Small intestine (tissue), 7 donors: Measurements from ENCODE around the gene HORMAD1. TPM values are rescaled to one million over a fixed set of nuclear protein-coding genes. Genes with fewer than 3 reads are reported as not detected.

Source experiments
- DNase-seq, 2 donors: peaks; one replicate each; pipeline versions ENCODE4 v3.0.0 to v3.0.0-alpha.2; 2013
- FAIRE-seq: peaks from 2 replicates; lab custom pipeline; 2012; peaks lifted over from hg19 to GRCh38; lab: Jason Lieb, UNC
- H3K27ac ChIP-seq, 3 donors: one replicate each; pipeline ENCODE4 v1.5.1; 2013; ENCODE audit warnings: low read length in 2 of 3, mild to moderate bottlenecking in 2 of 3, control low read depth in 1 of 3, inconsistent platforms in 1 of 3, low read depth in 1 of 3, moderate library complexity in 1 of 3
- H3K27me3 ChIP-seq, 3 donors: one replicate each; pipeline ENCODE4 v1.6.1; 2013; ENCODE audit warnings: low read length in 3 of 3, inconsistent platforms in 1 of 3; ENCODE audit not compliant: control insufficient read depth in 3 of 3, insufficient read depth in 3 of 3
- H3K36me3 ChIP-seq, 3 donors: one replicate each; pipeline ENCODE4 v1.6.1; 2013; ENCODE audit warnings: low read length in 3 of 3, inconsistent platforms in 1 of 3, low read depth in 1 of 3, mild to moderate bottlenecking in 1 of 3, moderate library complexity in 1 of 3; ENCODE audit not compliant: control insufficient read depth in 3 of 3, insufficient read depth in 2 of 3
- H3K4me1 ChIP-seq, 3 donors: one replicate each; pipeline ENCODE4 v1.6.1; 2013; ENCODE audit warnings: low read length in 2 of 3, inconsistent platforms in 1 of 3, low read depth in 1 of 3, mild to moderate bottlenecking in 1 of 3, moderate library complexity in 1 of 3; ENCODE audit not compliant: control insufficient read depth in 3 of 3, insufficient read depth in 2 of 3
- H3K4me3 ChIP-seq, 3 donors: one replicate each; pipeline ENCODE4 v1.5.1; 2013; ENCODE audit warnings: low read length in 3 of 3, control low read depth in 1 of 3, inconsistent platforms in 1 of 3, low read depth in 1 of 3, mild to moderate bottlenecking in 1 of 3, moderate library complexity in 1 of 3
- H3K9me3 ChIP-seq, 2 donors: one replicate each; pipeline ENCODE4 v1.6.1; 2013; ENCODE audit warnings: low read depth in 1 of 2, low read length in 1 of 2; ENCODE audit not compliant: control insufficient read depth in 2 of 2, insufficient read depth in 1 of 2
- WGBS, 3 donors: extraction: QIAGEN DNeasy Blood & Tissue Kit; methylation state at CpG; one replicate each; pipeline ENCODE4 v1.1.7; 2013; 5-methylcytosine and 5-hydroxymethylcytosine counted together
- polyA plus RNA-seq, 4 donors: library from polyadenylated mRNA; stranded (reverse) in 3 of 4; unstranded in 1 of 4; fragments of 200-250 nt in 3 of 4; fragments of 120-200 nt in 1 of 4; gene quantifications; one replicate each; pipeline versions ENCODE4 v1.2.1 to v1.2.3, GENCODE V29; 2013
- donor health status: healthy with polysubstance abuse.
- donor health status: control.
- donor health status: control.
- donor health status: Bipolar disorder and iron deficiency.
- donor health status: healthy.

The HORMAD1 gene
- polyA plus RNA-seq, 4 donors, result 0.07 TPM; not detected in 2

DNA sequence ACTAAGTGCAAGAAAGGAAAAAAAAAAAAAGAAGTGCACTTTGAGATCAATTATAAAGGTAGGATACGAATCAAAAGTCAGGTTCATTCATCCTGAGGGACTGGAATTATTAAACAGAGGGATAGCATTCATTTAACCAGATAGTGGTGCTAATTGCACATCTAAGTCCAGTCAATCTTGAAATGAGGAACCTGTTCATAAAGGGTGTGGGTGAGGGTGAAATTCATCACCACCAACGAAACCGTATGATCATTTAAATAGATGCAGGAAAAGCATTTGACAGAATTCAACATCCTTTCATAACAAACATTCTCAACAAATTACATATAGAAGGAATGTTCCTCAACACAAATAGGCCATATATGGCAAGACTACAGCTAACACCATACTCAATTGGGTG is 39.3 kb upstream of the HORMAD1 start:
- H3K9me3 ChIP-seq, result peaks cover 0 to 10% of the 10 kb centered on the region in 2 donors
- FAIRE-seq (no peak), DNase-seq (no peak)
- peaks cover 0 to 2% (median 0%) of the 10 kb centered on the region in 3 donors for H3K4me1 ChIP-seq
- H3K36me3 ChIP-seq, result peaks cover 0 to 3% (median 0%) of the 10 kb centered on the region in 3 donors
- H3K4me3 ChIP-seq, result no peak overlapping the region
- WGBS, 3 donors, result 75 to 85% (median 85%) methylated on average over 3 of the region's 3 CpGs
- no peak overlapping the region for H3K27ac ChIP-seq
- no peaks in the 10 kb centered on the region for H3K27me3 ChIP-seq

DNA sequence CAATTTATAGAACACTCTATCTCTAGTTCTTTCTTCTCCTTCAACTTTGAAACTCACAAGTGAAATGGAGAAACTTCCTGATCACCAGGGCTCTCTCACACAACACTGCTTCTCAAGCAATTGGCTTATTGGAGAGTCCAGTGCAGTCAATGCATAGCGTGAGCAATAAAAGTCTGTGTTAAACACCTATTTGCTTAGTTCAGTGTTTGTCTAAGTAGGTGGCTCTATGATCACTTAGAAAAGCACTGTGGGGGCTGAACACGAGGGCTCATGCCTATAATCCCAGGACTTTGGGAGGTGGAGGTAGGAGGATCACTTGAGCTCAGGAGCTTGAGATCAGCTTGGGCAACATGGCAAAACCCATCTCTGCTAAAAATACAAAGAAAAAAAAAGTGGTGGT is 32.7 kb upstream of the HORMAD1 start:
- Histone ChIP-seq H3K4me1 (no peaks in the 10 kb centered on the region), H3K36me3 (peaks cover 4 to 19% (median 6%) of the 10 kb centered on the region in 3 donors), H3K27me3 (no peaks in the 10 kb centered on the region), H3K4me3 (no peak overlapping the region), H3K27ac (no peak overlapping the region), H3K9me3 (no peaks in the 10 kb centered on the region)
- WGBS, 3 donors, result 72 to 87% (median 82%) methylated on average over 2 of the region's 2 CpGs
- DNase-seq (peak in 1 of 2 donors; percentile 42), FAIRE-seq (no peak)

DNA sequence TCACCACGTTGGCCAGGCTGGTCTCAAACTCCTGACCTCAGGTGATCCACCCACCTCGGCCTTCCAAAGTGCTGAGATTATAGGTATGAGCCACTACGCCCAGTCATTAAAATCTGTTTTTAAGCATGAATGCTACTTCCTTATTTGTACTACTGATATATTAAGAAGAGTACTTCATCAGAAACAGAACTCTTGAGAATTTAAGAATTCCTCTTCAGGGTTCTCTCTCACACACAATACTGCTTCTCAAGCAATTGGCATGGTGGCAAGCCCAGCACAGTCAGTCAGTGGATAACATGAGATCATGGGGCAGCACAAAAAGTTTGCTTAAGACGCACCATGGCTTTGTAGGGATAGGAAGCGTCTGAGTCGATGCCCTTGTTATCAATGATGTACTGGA is 30.7 kb upstream of the HORMAD1 start:
- H3K27ac ChIP-seq, result no peak overlapping the region
- 87 to 96% (median 95%) methylated on average over 5 to 6 of the region's 6 CpGs for WGBS, 3 donors
- FAIRE-seq, result no peak
- no peaks in the 10 kb centered on the region for H3K9me3 ChIP-seq
- H3K27me3 ChIP-seq, result no peaks in the 10 kb centered on the region
- no peak for DNase-seq
- H3K36me3 ChIP-seq, result peaks cover 4 to 19% (median 16%) of the 10 kb centered on the region in 3 donors
- H3K4me1 ChIP-seq, result no peaks in the 10 kb centered on the region
- no peak overlapping the region for H3K4me3 ChIP-seq

DNA sequence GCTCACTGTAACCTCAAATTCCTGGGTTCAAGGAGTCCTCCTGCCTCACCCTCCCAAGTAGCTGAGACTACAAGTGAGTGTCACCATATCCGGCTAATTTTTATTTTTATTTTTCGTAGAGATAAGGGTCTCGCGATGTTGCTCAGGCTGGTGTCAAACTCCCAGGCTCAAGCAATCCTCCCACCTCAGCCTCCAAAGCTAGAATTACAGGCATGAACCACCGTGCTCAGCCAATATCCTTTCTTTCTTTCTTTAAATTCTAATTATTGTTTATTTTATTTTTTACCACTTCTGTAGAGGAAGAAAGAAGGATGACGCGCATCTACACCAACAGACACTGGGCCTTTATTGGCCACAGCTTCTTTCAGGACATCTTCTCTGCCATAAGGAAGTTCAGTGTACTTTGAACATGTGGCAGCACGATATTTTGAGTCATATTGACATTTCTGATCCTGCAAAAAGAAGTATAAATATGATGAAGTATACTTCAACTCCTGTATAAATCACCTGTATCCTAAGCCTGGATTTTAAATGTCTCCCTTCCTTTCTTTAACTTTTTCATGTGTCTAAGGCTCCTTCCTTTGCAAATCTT is 29.1 kb upstream of the HORMAD1 start:
- no peak overlapping the region for H3K4me3 ChIP-seq
- no peaks in the 10 kb centered on the region for H3K9me3 ChIP-seq
- no peak overlapping the region for H3K27ac ChIP-seq
- H3K4me1 ChIP-seq, result no peaks in the 10 kb centered on the region
- H3K36me3 ChIP-seq, result peaks cover 7 to 23% (median 22%) of the 10 kb centered on the region in 3 donors
- H3K27me3 ChIP-seq, result no peaks in the 10 kb centered on the region
- 89 to 91% (median 91%) methylated on average over 8 of the region's 8 CpGs for WGBS, 3 donors
- no peak for DNase-seq
- no peak for FAIRE-seq

DNA sequence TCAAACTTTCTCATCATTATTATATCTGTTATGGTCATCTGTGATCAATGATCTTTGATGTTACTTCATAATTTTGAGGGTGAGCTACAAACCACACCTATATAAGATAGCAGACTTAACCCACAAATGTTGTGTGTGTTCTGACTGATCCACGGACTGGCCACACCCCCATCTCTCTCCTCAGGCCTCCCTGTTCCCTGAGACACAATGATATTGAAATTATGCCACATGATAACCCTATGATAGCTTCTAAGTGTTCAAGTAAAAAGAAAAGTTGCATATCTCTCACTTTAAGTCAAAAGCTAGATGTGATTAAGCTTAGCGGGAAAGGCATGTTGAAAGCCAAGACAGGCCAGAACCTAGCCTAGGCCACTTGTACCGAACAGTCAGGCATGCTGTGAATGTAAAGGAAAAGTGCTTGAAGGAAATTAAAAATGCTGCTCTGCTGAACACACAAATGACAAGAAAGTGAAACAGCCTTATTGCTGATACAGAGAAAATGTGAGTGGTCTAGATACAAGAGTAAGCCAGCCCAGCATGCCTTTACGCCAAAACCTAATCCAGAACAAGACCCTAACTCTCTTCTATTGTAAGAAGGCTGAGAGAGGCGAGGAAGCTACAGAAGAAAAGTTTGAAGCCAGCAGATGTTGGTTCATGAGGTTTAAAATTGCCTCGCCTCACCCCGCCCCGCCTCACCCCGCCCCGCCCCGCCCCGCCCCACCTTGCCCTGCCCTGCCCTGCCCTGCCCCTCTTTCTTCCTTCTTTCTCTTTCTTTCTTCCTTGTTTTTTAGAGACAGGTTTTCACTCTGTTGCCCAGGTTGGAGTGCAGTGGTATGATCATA is 28.4 kb upstream of the HORMAD1 start:
- no peaks in the 10 kb centered on the region for H3K27me3 ChIP-seq
- no peaks in the 10 kb centered on the region for H3K4me1 ChIP-seq
- no peaks in the 10 kb centered on the region for H3K9me3 ChIP-seq
- DNase-seq (no peak), FAIRE-seq (no peak)
- 80 to 88% (median 85%) methylated on average over 11 to 12 of the region's 12 CpGs for WGBS, 3 donors
- no peak overlapping the region for H3K27ac ChIP-seq
- H3K36me3 ChIP-seq, result peaks cover 7 to 21% (median 19%) of the 10 kb centered on the region in 3 donors
- H3K4me3 ChIP-seq, result no peak overlapping the region

DNA sequence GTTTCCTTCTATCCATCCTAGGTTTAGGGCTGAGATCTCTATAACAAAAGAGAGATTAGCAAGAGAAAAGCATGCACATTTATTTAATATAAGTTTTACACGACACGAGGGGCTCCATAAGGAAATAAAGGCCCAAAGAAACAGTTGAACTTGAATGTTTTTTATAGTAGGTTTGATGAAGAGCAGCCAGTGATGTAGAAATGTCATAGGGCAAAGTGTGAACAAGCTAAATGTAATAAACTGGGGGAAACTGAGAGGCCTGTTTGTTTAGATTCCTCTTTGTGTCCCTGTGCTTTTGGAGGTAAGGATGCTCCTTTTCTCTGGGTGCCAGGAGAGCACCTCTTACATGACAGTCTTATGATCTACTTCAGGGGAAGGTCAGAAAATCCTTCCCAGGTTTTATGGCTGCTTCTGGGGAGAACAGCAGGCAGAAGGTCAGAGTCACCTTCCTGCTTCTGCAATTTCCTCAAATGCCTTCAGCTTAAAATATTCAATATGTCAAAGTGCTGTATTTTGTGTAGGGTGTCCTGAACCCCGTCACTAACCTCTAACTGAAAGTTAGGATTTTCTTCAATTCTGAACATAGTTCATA is 9.5 kb upstream of the HORMAD1 start:
- Histone ChIP-seq H3K9me3 (no peaks in the 10 kb centered on the region), H3K36me3 (peaks cover 0 to 6% (median 5%) of the 10 kb centered on the region in 3 donors), H3K27me3 (no peaks in the 10 kb centered on the region), H3K27ac (no peak overlapping the region), H3K4me1 (no peaks in the 10 kb centered on the region), H3K4me3 (no peak overlapping the region)
- 82 to 89% (median 86%) methylated on average over 3 of the region's 3 CpGs for WGBS, 3 donors
- no peak for DNase-seq
- no peak for FAIRE-seq

DNA sequence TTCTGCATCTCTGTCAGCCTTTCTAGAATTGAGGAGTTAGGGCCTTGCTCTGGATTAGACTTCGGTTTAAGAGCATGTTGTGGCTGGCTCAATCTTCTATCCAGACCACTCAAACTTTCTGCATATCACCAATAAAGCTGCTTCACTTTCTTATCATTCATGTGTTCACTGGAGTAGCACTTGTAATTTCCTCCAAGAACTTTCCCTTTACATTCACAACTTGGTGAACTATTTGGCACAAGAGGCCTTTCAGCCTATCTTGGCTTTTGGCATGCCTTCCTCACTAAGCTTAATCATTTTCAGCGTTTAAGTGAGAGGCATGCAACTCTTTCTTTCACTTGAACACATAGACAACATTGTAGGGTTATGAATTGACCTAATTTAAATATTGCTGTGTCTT is 3.6 kb upstream of the HORMAD1 start:
- peaks cover 0 to 2% of the 10 kb centered on the region in 2 donors for H3K9me3 ChIP-seq
- FAIRE-seq, result no peak
- no peak overlapping the region for H3K4me3 ChIP-seq
- 71 to 88% (median 80%) methylated on average over 2 of the region's 2 CpGs for WGBS, 3 donors
- H3K27me3 ChIP-seq, result no peaks in the 10 kb centered on the region
- DNase-seq, result no peak
- no peaks in the 10 kb centered on the region for H3K4me1 ChIP-seq
- no peaks in the 10 kb centered on the region for H3K36me3 ChIP-seq
- H3K27ac ChIP-seq, result no peak overlapping the region

DNA sequence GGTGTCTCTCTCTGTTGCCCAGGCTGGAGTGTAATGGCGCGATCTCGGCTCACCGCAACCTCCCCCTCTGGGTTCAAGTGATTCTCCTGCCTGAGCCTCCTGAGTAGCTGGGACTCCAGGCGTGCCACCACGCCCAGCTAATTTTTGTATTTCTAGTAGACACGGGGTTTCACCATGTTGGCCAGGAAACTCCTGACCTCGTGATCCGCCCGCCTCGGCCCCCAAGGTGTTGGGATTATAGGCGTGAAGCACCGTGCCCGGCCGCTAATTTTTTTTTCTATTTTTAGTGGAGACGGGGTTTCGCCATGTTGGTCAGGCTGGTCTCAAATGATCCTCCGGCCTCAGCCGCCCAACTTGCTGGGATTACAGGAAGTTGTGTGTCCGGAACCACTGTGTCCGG is 597 bp downstream of the HORMAD1 start:
- H3K9me3 ChIP-seq, result peaks cover 0 to 2% of the 10 kb centered on the region in 2 donors
- no peak for DNase-seq
- no peak for FAIRE-seq

More for the DNA sequence above, 597 bp downstream of the HORMAD1 start:
- Histone ChIP-seq H3K36me3 (no peaks in the 10 kb centered on the region), H3K27me3 (no peaks in the 10 kb centered on the region), H3K4me3 (no peak overlapping the region), H3K4me1 (no peaks in the 10 kb centered on the region), H3K27ac (no peak overlapping the region)
- WGBS, 3 donors, result 96 to 97% (median 96%) methylated on average over 21 of the region's 21 CpGs
